GM12873 (cell line): ENCODE data around the gene FOXF1.

Source experiments
- TF ChIP-seq, protein P1 (sequence below): IDR thresholded peaks from 2 replicates; pipeline ENCODE4 v1.5.1; 2012; ENCODE audit warnings: low read depth, mild to moderate bottlenecking, moderate library complexity, low read length, control low read depth; ENCODE audit not compliant: insufficient read depth; ENCODE audit errors: missing control alignments

FOXF1 gene

DNA sequence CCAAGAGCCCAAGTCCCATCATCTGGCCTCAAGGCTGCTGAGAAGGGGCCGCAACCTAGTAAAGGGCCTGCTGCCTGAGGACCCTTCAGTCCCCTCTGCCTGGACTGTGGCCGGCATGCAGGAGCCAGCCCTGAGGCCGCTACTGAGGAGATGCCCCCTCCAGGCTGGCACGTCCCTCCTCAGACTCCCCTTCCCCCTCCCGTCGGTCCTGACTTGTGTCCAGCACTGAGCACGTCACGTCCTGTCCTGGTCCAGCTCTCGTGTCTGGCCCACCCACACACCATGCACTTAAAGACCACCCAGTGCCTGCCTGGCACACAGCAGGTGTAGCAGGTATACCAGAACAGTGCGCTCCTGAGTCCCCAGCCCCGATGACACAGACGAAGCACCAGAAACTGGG, 35.2 kb downstream of the FOXF1 start:
- TF ChIP-seq, protein P1, sequence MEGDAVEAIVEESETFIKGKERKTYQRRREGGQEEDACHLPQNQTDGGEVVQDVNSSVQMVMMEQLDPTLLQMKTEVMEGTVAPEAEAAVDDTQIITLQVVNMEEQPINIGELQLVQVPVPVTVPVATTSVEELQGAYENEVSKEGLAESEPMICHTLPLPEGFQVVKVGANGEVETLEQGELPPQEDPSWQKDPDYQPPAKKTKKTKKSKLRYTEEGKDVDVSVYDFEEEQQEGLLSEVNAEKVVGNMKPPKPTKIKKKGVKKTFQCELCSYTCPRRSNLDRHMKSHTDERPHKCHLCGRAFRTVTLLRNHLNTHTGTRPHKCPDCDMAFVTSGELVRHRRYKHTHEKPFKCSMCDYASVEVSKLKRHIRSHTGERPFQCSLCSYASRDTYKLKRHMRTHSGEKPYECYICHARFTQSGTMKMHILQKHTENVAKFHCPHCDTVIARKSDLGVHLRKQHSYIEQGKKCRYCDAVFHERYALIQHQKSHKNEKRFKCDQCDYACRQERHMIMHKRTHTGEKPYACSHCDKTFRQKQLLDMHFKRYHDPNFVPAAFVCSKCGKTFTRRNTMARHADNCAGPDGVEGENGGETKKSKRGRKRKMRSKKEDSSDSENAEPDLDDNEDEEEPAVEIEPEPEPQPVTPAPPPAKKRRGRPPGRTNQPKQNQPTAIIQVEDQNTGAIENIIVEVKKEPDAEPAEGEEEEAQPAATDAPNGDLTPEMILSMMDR, result no peak

- TF ChIP-seq, protein P1, result no peak
Measured at GRCh38 chr16:86545954-86546637, 35.8 kb downstream of the FOXF1 start.

DNA sequence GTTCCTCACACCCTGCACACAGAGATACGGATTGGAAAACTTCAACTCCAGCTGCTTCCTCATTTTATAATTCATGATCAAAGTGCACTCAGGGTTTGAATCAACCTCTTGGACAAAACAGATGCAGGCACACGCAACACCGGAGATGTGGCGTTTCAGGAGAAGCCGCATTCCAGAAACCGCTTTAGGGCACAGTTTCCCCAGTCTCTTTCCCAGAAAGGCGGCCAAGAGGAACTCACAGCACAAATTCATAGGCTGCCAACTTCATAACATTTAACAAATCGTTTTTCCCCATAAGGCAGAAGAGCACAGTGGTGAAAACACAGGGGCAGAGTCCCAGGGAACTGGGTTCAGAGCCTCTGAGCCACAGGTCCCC, 36.3 kb downstream of the FOXF1 start:
- TF ChIP-seq, protein P1, result no peak

DNA sequence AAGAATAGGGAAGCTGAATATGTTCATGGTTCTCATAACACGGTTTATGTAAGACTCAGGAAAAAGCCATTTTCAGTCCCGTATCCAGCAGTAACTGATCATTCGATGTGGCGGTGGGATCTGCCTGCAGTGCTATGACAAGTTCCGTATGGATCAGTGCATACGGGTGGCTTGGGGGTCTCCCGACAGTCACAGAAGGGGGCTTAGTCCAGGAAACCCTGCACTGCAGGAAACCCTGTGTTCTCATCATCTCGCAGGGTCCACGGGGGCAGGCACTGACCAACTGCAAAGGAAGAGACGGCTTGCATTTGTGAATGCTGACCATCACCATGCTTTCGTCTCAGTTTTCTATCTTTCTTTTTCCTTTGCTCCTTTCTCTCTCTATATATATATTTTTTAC, 37.0 kb downstream of the FOXF1 start:
- TF ChIP-seq, protein P1, result no peak

DNA sequence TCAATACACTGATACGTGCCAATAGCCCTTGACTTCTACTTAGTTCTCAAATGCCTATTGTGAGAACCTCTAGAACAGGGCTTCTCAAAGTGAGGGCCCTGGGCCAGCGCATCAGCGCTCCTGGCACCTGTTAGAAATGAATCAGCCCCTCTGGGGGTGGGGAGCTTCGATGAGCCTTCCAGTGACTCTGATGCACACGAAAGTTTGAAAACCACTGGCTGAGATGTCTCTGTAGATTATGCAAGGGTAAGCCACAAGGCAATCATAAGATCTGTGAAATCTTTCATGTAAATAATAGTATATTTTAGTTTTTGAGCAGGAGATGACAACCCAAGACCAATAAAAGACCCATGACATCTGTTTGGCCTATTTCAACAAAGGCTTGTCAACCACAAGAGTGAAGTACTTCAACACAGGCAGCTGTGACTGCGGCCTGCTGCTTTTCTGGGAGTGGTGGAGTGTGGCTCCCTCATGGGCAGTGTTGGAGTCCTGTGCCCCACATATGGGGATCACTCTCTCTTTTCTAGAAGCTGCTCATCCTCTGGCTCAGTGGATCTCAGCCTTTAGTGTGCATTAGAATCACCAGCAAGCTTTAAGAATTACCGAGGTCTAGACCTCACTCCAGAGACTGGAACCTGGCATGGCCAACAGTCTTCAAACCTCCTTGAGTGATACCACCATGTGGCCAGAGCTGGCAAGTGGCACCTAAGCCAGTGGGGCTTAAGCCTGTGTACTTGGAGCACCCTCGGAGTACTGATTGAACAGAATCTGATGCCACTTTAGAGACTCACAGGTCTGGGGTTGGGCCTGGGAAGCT, 39.0 kb downstream of the FOXF1 start:
- TF ChIP-seq, protein P1, result no peak

GRCh38 chr16:86549893-86550190, 39.5 kb downstream of the FOXF1 start:
- TF ChIP-seq, protein P1, result no peak

GRCh38 chr16:86550281-86550680, 40.0 kb downstream of the FOXF1 start:
- TF ChIP-seq, protein P1, result no peak
